Measurements from ENCODE around the gene NME7.

NME7 gene

DNA sequence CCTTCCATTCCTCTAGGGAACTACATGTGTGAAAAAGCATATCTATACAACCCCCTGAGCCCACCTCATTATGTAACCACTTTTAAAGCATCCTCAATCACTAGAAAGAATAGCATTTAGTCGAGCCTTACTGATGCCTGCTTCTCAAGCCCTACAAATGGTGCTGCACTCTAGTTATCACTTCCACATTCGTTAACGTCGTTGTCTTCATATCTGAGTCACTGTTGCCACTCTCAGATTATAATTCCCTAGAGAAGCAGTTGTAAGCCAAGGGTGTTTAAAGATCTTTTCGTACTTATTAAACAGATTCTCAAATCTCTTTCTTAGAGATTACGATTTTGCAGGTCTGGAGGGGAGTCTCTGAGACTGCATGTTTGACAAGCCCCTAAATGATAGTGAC, 244.6 kb downstream of the NME7 start:
- Histone ChIP-seq H3K4me3 (ENCODE audit: low read length) (no peak overlapping the region), H3K27ac (ENCODE audit: low read depth, low read length) (peak overlapping the region; percentile 28), H3K36me3 (ENCODE audit: control insufficient read depth, insufficient read depth, low read length) (peaks cover 12% of the 10 kb centered on the region), H3K27me3 (ENCODE audit: control insufficient read depth, insufficient read depth, low read length) (no peaks in the 10 kb centered on the region), H3K4me1 (ENCODE audit: control insufficient read depth, insufficient read depth, low read length) (peaks cover 11% of the 10 kb centered on the region), H3K9ac (ENCODE audit: low read length) (no peak overlapping the region)

- Histone ChIP-seq H3K27ac (ENCODE audit: low read depth, low read length) (no peak overlapping the region), H3K36me3 (ENCODE audit: control insufficient read depth, insufficient read depth, low read length) (peaks cover 12% of the 10 kb centered on the region), H3K9ac (ENCODE audit: low read length) (no peak overlapping the region), H3K4me1 (ENCODE audit: control insufficient read depth, insufficient read depth, low read length) (peaks cover 19% of the 10 kb centered on the region), H3K4me3 (ENCODE audit: low read length) (no peak overlapping the region), H3K27me3 (ENCODE audit: control insufficient read depth, insufficient read depth, low read length) (no peaks in the 10 kb centered on the region)
Observed at GRCh38 chr1:169121146-169121923, 246.3 kb downstream of the NME7 start.

DNA sequence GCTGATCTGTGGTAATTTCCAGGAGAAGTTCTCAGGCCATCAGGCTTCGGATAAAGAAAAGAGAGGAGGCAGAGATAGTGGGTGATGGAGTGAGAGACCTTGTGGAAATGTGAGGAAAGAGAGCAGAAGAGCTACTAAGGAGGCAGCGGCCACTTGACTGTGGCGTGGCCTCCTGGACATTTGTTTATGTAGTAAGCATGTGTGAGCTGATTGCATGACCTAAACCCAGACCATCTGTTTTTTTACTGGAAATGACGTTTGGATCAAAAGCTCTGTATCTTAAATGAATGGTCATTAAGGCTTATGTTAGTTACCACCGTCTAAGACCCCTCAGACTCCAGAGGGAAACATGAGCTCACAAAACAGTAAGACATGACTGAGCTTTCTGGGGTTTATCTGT, 247.5 kb downstream of the NME7 start:
- Histone ChIP-seq H3K27ac (ENCODE audit: low read depth, low read length) (peak overlapping the region; percentile 25), H3K36me3 (ENCODE audit: control insufficient read depth, insufficient read depth, low read length) (peaks cover 6% of the 10 kb centered on the region), H3K4me1 (ENCODE audit: control insufficient read depth, insufficient read depth, low read length) (peaks cover 29% of the 10 kb centered on the region), H3K9ac (ENCODE audit: low read length) (no peak overlapping the region), H3K4me3 (ENCODE audit: low read length) (no peak overlapping the region), H3K27me3 (ENCODE audit: control insufficient read depth, insufficient read depth, low read length) (no peaks in the 10 kb centered on the region)

GRCh38 chr1:169119405-169119804, 248.2 kb downstream of the NME7 start:
- Histone ChIP-seq H3K4me1 (ENCODE audit: control insufficient read depth, insufficient read depth, low read length) (peaks cover 29% of the 10 kb centered on the region), H3K4me3 (ENCODE audit: low read length) (no peak overlapping the region), H3K27ac (ENCODE audit: low read depth, low read length) (no peak overlapping the region), H3K36me3 (ENCODE audit: control insufficient read depth, insufficient read depth, low read length) (peaks cover 6% of the 10 kb centered on the region), H3K27me3 (ENCODE audit: control insufficient read depth, insufficient read depth, low read length) (no peaks in the 10 kb centered on the region), H3K9ac (ENCODE audit: low read length) (no peak overlapping the region)

- Histone ChIP-seq H3K27ac (ENCODE audit: low read depth, low read length) (no peak overlapping the region), H3K4me3 (ENCODE audit: low read length) (no peak overlapping the region), H3K27me3 (ENCODE audit: control insufficient read depth, insufficient read depth, low read length) (no peaks in the 10 kb centered on the region), H3K4me1 (ENCODE audit: control insufficient read depth, insufficient read depth, low read length) (peaks cover 38% of the 10 kb centered on the region), H3K36me3 (ENCODE audit: control insufficient read depth, insufficient read depth, low read length) (peaks cover 6% of the 10 kb centered on the region), H3K9ac (ENCODE audit: low read length) (no peak overlapping the region)
Observed at GRCh38 chr1:169118227-169118626, 249.4 kb downstream of the NME7 start.

DNA sequence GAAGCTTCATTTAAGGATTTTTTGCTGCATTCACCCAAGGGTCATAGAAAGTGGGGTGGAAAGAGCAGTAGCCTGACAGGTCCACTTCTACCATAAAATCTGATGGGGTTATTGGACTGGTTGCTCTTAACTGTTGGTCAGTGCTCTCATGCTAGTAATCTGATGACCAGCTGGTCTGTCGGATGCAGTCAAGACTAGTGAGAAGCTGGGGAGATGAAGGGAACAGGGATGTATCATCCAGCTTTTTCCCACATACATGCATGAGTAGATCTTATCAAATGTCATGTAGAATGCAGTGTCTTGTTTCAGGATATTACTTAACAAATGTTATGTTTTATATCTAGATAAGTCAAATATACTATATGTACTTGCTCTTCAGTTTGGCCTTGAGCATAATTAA, 250.0 kb downstream of the NME7 start:
- H3K9ac ChIP-seq (ENCODE audit: low read length), result no peak overlapping the region
- no peaks in the 10 kb centered on the region for H3K27me3 ChIP-seq (ENCODE audit: control insufficient read depth, insufficient read depth, low read length)
- H3K4me1 ChIP-seq (ENCODE audit: control insufficient read depth, insufficient read depth, low read length), result peaks cover 38% of the 10 kb centered on the region
- H3K36me3 ChIP-seq (ENCODE audit: control insufficient read depth, insufficient read depth, low read length), result peaks cover 6% of the 10 kb centered on the region
- no peak overlapping the region for H3K4me3 ChIP-seq (ENCODE audit: low read length)
- no peak overlapping the region for H3K27ac ChIP-seq (ENCODE audit: low read depth, low read length)

DNA sequence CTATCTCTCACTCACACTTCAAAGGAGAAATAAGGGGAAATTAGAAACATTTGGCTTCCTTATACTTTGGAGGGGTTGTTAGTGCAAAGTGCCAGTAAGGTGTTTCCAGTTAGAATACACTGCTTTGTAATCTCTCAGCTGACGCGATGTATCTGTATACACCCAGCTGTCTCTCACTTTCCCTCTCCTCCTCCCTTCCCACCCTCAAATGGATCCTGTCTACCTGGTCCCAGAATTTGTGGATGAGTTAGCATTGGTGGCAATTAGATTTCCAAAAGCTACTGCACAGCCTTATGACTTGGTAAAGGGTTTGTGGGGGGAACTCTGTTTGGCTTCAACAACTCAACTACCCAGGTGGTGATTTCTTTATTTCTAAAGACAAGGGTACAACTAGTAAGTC, 250.6 kb downstream of the NME7 start:
- no peaks in the 10 kb centered on the region for H3K27me3 ChIP-seq (ENCODE audit: control insufficient read depth, insufficient read depth, low read length)
- no peak overlapping the region for H3K4me3 ChIP-seq (ENCODE audit: low read length)
- H3K36me3 ChIP-seq (ENCODE audit: control insufficient read depth, insufficient read depth, low read length), result peaks cover 10% of the 10 kb centered on the region
- peak overlapping the region; percentile 41 for H3K27ac ChIP-seq (ENCODE audit: low read depth, low read length)
- peaks cover 42% of the 10 kb centered on the region for H3K4me1 ChIP-seq (ENCODE audit: control insufficient read depth, insufficient read depth, low read length)
- H3K9ac ChIP-seq (ENCODE audit: low read length), result no peak overlapping the region

- H3K9ac ChIP-seq (ENCODE audit: low read length), result no peak overlapping the region
- H3K4me1 ChIP-seq (ENCODE audit: control insufficient read depth, insufficient read depth, low read length), result peaks cover 51% of the 10 kb centered on the region
- peak overlapping the region; percentile 60 for H3K27ac ChIP-seq (ENCODE audit: low read depth, low read length)
- peaks cover 11% of the 10 kb centered on the region for H3K36me3 ChIP-seq (ENCODE audit: control insufficient read depth, insufficient read depth, low read length)
- H3K4me3 ChIP-seq (ENCODE audit: low read length), result peak overlapping the region; percentile 45
- H3K27me3 ChIP-seq (ENCODE audit: control insufficient read depth, insufficient read depth, low read length), result no peaks in the 10 kb centered on the region
Observed at GRCh38 chr1:169115891-169116585, 251.6 kb downstream of the NME7 start.

DNA sequence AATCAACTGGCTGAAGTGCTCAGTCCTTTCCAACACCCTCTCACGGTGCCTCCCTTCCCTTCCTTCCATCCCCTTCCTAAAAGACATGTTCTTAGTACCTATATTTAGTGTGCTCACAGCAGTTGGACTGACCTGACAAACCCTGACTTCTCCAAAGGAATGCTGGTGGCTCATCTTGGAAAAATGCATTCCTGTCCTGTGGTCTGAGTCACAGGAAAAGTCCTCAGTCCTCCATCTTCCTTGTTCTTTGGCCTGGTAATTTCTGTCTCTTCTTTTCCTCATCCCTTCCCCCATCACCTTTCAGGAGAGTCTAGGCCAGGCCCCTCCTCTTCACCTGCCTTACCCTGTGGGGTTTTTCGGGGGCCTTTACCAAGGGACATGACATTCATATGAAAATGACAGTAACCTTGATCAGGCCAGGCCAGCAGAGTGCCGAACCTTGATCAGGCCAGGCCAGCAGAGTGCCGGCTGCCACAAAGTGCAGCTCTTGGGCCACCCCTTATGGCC, 253.9 kb downstream of the NME7 start:
- Histone ChIP-seq H3K27me3 (ENCODE audit: control insufficient read depth, insufficient read depth, low read length) (no peaks in the 10 kb centered on the region), H3K4me3 (ENCODE audit: low read length) (no peak overlapping the region), H3K36me3 (ENCODE audit: control insufficient read depth, insufficient read depth, low read length) (peaks cover 11% of the 10 kb centered on the region), H3K27ac (ENCODE audit: low read depth, low read length) (peak overlapping the region; percentile 38), H3K4me1 (ENCODE audit: control insufficient read depth, insufficient read depth, low read length) (peaks cover 48% of the 10 kb centered on the region), H3K9ac (ENCODE audit: low read length) (no peak overlapping the region)

DNA sequence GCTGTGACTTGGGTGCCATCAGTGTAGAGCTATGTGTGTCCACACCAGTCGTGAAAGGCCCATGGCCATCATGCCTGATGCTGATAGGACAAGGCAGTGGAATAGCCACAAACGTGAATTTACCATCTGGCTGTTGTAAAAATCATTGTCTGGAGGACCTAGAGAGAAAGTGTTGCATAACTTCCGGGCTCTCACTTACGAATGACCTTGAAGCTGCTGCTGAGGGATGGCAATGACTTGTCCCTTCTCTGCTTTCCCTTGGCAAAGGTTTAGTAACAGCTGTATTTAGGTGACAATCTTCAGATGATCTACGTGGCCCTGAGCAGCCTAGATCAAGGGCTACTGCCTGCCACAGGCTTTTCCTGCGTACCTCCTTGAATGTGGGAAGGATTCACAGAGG, 255.4 kb downstream of the NME7 start:
- Histone ChIP-seq H3K27me3 (ENCODE audit: control insufficient read depth, insufficient read depth, low read length) (no peaks in the 10 kb centered on the region), H3K27ac (ENCODE audit: low read depth, low read length) (peak overlapping the region; percentile 94), H3K36me3 (ENCODE audit: control insufficient read depth, insufficient read depth, low read length) (peaks cover 11% of the 10 kb centered on the region), H3K4me3 (ENCODE audit: low read length) (no peak overlapping the region), H3K4me1 (ENCODE audit: control insufficient read depth, insufficient read depth, low read length) (peaks cover 45% of the 10 kb centered on the region), H3K9ac (ENCODE audit: low read length) (no peak overlapping the region)

DNA sequence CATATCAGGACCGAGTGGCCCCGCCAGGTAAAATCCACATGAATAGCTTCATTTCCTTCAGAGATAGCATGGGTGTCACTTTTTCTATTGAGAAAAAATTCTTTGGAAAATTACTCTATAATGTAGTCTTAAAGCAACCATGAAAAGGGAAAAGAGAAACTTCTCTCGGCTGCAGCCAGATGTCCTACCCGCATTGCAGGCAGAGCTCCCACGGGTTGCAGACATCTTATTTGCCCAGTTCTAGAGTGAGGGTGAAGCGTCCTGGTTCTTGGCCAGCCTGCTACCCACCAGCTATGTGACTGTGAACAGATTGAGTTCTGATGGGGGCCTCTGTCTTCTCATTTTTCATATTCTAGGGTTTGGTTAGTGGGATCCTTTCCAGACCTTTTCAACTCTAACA, 256.1 kb downstream of the NME7 start:
- Histone ChIP-seq H3K4me1 (ENCODE audit: control insufficient read depth, insufficient read depth, low read length) (peaks cover 38% of the 10 kb centered on the region), H3K9ac (ENCODE audit: low read length) (no peak overlapping the region), H3K27ac (ENCODE audit: low read depth, low read length) (peak overlapping the region; percentile 94), H3K4me3 (ENCODE audit: low read length) (peak overlapping the region; percentile 33), H3K27me3 (ENCODE audit: control insufficient read depth, insufficient read depth, low read length) (no peaks in the 10 kb centered on the region), H3K36me3 (ENCODE audit: control insufficient read depth, insufficient read depth, low read length) (peaks cover 11% of the 10 kb centered on the region)

DNA sequence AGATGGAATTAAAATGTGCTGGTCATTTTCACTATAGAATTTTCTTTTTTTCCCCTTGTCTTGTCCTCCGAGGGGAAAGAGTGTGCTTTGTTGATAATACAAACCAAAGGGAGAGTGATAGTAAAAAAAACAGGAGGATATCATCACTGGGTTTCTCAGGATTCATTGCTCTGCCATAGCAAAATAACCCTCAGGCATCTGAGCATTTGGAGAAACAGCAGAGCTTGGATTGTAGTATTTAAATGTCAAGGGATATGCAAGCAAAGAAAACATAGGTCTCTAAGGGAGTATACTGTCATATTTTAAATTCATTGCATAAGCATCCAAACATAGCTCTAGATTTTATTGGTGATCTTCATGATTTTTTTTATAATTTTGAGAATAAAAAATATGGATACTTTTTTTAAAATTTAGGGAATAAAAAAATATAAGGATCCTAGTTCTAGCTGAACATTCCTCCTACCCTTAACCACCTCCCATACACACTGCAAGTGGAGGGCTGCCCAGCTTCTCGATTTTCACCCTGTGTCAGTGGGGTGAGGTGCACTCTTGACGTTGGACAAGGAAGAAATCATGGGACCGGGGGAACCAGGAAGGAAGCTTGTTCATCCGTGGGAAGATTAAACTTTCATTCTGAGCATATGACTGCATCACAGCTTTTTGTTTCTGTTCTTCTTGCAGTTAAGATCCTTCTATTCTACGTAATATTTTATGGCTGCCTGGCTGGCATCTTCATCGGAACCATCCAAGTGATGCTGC, 256.7 kb downstream of the NME7 start:
- H3K4me1 ChIP-seq (ENCODE audit: control insufficient read depth, insufficient read depth, low read length), result peaks cover 34% of the 10 kb centered on the region
- peaks cover 11% of the 10 kb centered on the region for H3K36me3 ChIP-seq (ENCODE audit: control insufficient read depth, insufficient read depth, low read length)
- no peak overlapping the region for H3K9ac ChIP-seq (ENCODE audit: low read length)
- H3K27ac ChIP-seq (ENCODE audit: low read depth, low read length), result peak overlapping the region; percentile 94
- peak overlapping the region; percentile 33 for H3K4me3 ChIP-seq (ENCODE audit: low read length)
- no peaks in the 10 kb centered on the region for H3K27me3 ChIP-seq (ENCODE audit: control insufficient read depth, insufficient read depth, low read length)

Measured in rectal smooth muscle tissue (tissue), 1 donor.